OCI-LY7 (cell line): ENCODE measurements around the gene SMOC2. TPM values are rescaled to one million over a fixed set of nuclear protein-coding genes. Genes with fewer than 3 reads are reported as not detected.

Experiments used
- Bru-seq: library from RNA; stranded (reverse); fragments of 400-500 nt; gene quantifications from one replicate; lab custom pipeline; 2021; lab: Mats Ljungman, UMichigan
- BruChase-seq, 2 experiments: library from RNA; stranded (reverse); fragments of 400-500 nt; gene quantifications; one replicate each; lab custom pipeline; 2021; lab: Mats Ljungman, UMichigan
- BruUV-seq: library from RNA; stranded (reverse); fragments of 400-500 nt; replicated peaks from 2 replicates; lab custom pipeline; 2021; lab: Mats Ljungman, UMichigan
- CTCF ChIA-PET: fragments of 300-600 bp; sonication (Branson Sonifier 250); formaldehyde crosslinking; loops from one replicate; lab custom pipeline; 2022; ENCODE audit warnings: antibody characterized with exemption; ENCODE audit not compliant: unreplicated experiment; lab: Charles Lee
- POLR2A ChIA-PET: fragments of 300-600 bp; sonication (Branson Sonifier 250); formaldehyde crosslinking; loops from one replicate; lab custom pipeline; 2022; ENCODE audit warnings: antibody characterized with exemption; lab: Charles Lee
- DNase-seq: peaks from one replicate; pipeline ENCODE4 v3.0.0-alpha.2; 2015; ENCODE audit warnings: low spot score
- H2AFZ ChIP-seq: fragments of 200-600 bp; sonication (generic), shearing (Covaris generic); 2 replicates; pipeline ENCODE4 v1.6.1; 2014; ENCODE audit warnings: mild to moderate bottlenecking, antibody characterized with exemption, low read length, moderate library complexity
- H3K27ac ChIP-seq: fragments of 200-600 bp; sonication (generic); 2 replicates; pipeline ENCODE4 v1.5.1; 2014; ENCODE audit warnings: mixed run types, low read depth, mild to moderate bottlenecking, moderate library complexity, low read length, inconsistent platforms; ENCODE audit not compliant: poor library complexity, severe bottlenecking
- H3K36me3 ChIP-seq: fragments of 200-600 bp; sonication (generic); 2 replicates; pipeline ENCODE4 v1.6.1; 2014; ENCODE audit warnings: mild to moderate bottlenecking, antibody characterized with exemption, low read length, moderate library complexity, mixed read lengths; ENCODE audit not compliant: insufficient read depth
- H3K4me1 ChIP-seq: fragments of 200-600 bp; sonication (generic); 2 replicates; pipeline ENCODE4 v1.5.1; 2014; ENCODE audit warnings: mild to moderate bottlenecking, low read length; ENCODE audit not compliant: insufficient read depth, poor library complexity, severe bottlenecking
- H3K4me2 ChIP-seq: fragments of 200-600 bp; sonication (generic); 2 replicates; pipeline ENCODE4 v1.6.1; 2014; ENCODE audit warnings: mild to moderate bottlenecking, low read length
- H3K4me3 ChIP-seq: fragments of 200-600 bp; sonication (generic); 2 replicates; pipeline ENCODE4 v1.5.1; 2014; ENCODE audit warnings: mild to moderate bottlenecking, low read depth, low read length; ENCODE audit not compliant: poor library complexity, severe bottlenecking
- H3K79me2 ChIP-seq: fragments of 200-600 bp; sonication (generic); 2 replicates; pipeline ENCODE4 v1.6.1; 2016; ENCODE audit warnings: low read depth, mild to moderate bottlenecking, low read length, moderate library complexity, mixed read lengths; ENCODE audit not compliant: insufficient read depth
- H3K9me2 ChIP-seq: fragments of 200-600 bp; sonication (generic); 2 replicates; pipeline ENCODE4 v1.6.1; 2016; ENCODE audit warnings: mild to moderate bottlenecking, low read length, mixed read lengths; ENCODE audit not compliant: insufficient read depth
- H3K9me3 ChIP-seq: fragments of 200-600 bp; sonication (generic); 2 replicates; pipeline ENCODE4 v1.6.1; 2014; ENCODE audit warnings: mild to moderate bottlenecking, mixed run types, low read length, mixed read lengths
- H4K20me1 ChIP-seq: fragments of 200-600 bp; sonication (generic); 2 replicates; pipeline ENCODE4 v1.6.1; 2014; ENCODE audit warnings: mild to moderate bottlenecking, antibody characterized with exemption, low read length, moderate library complexity, mixed read lengths; ENCODE audit not compliant: insufficient read depth
- EZH2phosphoT487 ChIP-seq: fragments of 200-600 bp; sonication (generic); IDR thresholded peaks from 2 replicates; pipeline ENCODE4 v1.6.1; 2018; ENCODE audit warnings: low read depth, borderline replicate concordance, mild to moderate bottlenecking, mixed run types, antibody characterized with exemption, low read length, moderate library complexity, mixed read lengths
- intact Hi-C: fragments of 100-400 bp; cut with micrococcal nuclease; formaldehyde crosslinking; loops from one replicate; pipeline ENCODE4 v1.10.0; 2022; ENCODE audit not compliant: unreplicated experiment
- long read RNA-seq: library from polyadenylated mRNA; stranded (forward); transcript quantifications from one replicate; pipeline ENCODE4 v2.0.0, GENCODE V29; 2022
- total RNA-seq, 2 experiments: library from RNA; depleted of rRNA in 1 of 2; stranded (reverse); fragments of >200 nt in 1 of 2; shearing (Covaris generic) in 1 of 2; gene quantifications; 2 replicates each; pipeline ENCODE4 v1.2.3, GENCODE V29; 2014 to 2022
- TF ChIP-seq, protein P1 (sequence below): fragments of 200-600 bp; sonication (generic); conservative IDR thresholded peaks from 2 replicates; pipeline ENCODE4 v1.5.1; 2014; ENCODE audit warnings: mild to moderate bottlenecking, antibody characterized with exemption, low read length, moderate library complexity, mixed read lengths

The SMOC2 gene
- total RNA-seq (2014; rRNA removed; shearing (Covaris generic)), result not detected in 2 replicates
- not detected in 2 replicates for total RNA-seq (2022)
- not detected for Bru-seq, nascent RNA
- not detected for BruChase-seq, experiment 1, labeled RNA remaining after a 6-hour chase
- BruChase-seq, experiment 2, labeled RNA remaining after a 2-hour chase, result not detected
- long read RNA-seq, result 0 reads

GRCh38 chr6:168440520-168441433 lies at the start of gene SMOC2:
Gene SMOC2, plus strand, starts transcription at chr6:168441184. Its CDS starts 187 bp downstream, at chr6:168441371.
- no peaks in the 10 kb centered on the region for H3K79me2 ChIP-seq
- ChIA-PET POLR2A (no interaction called here), CTCF (no interaction called here)
- no peak within 1 kb of the TSS for H3K27ac ChIP-seq
- no TSS peak for BruUV-seq
- H4K20me1 ChIP-seq, result no peaks in the 10 kb centered on the region
- H3K4me2 ChIP-seq, result no peak within 1 kb of the TSS
- no peak for DNase-seq
- no peaks in the 10 kb centered on the region for H3K9me2 ChIP-seq
- intact Hi-C loops, result no loop called here
- H2AFZ ChIP-seq, result no peak within 1 kb of the TSS
- TF ChIP-seq, protein P1, sequence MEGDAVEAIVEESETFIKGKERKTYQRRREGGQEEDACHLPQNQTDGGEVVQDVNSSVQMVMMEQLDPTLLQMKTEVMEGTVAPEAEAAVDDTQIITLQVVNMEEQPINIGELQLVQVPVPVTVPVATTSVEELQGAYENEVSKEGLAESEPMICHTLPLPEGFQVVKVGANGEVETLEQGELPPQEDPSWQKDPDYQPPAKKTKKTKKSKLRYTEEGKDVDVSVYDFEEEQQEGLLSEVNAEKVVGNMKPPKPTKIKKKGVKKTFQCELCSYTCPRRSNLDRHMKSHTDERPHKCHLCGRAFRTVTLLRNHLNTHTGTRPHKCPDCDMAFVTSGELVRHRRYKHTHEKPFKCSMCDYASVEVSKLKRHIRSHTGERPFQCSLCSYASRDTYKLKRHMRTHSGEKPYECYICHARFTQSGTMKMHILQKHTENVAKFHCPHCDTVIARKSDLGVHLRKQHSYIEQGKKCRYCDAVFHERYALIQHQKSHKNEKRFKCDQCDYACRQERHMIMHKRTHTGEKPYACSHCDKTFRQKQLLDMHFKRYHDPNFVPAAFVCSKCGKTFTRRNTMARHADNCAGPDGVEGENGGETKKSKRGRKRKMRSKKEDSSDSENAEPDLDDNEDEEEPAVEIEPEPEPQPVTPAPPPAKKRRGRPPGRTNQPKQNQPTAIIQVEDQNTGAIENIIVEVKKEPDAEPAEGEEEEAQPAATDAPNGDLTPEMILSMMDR, result no peak
- TF ChIP-seq EZH2phosphoT487, result no peak
- no peaks in the 10 kb centered on the region for H3K9me3 ChIP-seq
- no peaks in the 10 kb centered on the region for H3K4me1 ChIP-seq
- no peaks in the 10 kb centered on the region for H3K36me3 ChIP-seq
- H3K4me3 ChIP-seq, result no peak within 1 kb of the TSS

DNA sequence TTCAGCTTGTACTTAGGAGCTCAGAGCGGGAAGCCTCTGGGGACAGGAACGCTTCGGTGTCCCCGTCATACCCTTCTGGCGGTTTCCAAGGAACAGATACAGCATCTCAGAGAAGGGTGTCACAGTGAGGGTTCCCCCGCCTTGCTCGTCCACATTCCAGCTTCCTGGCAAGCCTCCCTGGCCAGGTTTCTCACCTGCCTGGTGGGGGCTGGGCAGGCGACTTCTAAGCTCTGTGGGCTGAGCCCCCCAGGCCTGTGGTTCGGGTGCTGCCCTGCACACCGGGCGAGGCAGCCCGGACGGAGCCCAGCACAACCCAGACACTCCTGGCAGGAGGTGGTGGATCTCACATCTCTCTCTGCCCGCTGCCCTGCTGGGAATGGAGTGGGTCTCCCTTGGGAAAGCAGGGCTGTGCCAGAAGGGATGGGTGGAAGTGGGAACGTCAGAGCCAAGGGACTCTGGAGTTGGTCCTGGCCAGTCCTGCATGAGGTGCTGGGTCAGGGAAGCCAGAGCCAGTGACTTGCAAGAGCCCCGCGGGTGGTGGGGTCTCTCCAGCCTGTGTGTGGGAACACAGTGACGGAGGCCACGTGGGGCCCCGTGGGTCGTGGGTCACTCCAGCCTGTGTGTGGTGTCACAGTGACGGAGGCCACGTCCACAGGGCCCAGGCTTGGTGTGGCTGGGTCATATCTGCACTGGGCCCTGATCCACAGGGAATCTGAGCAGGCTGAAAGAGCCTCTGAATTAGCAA lies 47.7 kb upstream of the SMOC2 start:
- intact Hi-C loops, result no loop called here
- Histone ChIP-seq H3K79me2 (no peaks in the 10 kb centered on the region), H3K9me3 (no peaks in the 10 kb centered on the region), H3K27ac (no peak overlapping the region), H3K36me3 (no peaks in the 10 kb centered on the region), H3K4me2 (no peak overlapping the region), H2AFZ (no peak overlapping the region), H3K9me2 (no peaks in the 10 kb centered on the region), H4K20me1 (no peaks in the 10 kb centered on the region), H3K4me1 (no peaks in the 10 kb centered on the region), H3K4me3 (no peak overlapping the region)
- DNase-seq, result no peak
- TF ChIP-seq, protein P1, result no peak
- TF ChIP-seq EZH2phosphoT487, result no peak
- CTCF ChIA-PET, result no interaction called here
- POLR2A ChIA-PET, result no interaction called here
- BruUV-seq, result no TSS peak
